ENCODE results near the gene ARL5A.
"Not testable (repeated sequence)": the region's sequence is repeated elsewhere in the genome, so short reads cannot be mapped to it uniquely, and the experiment has no call there.

GRCh38 chr2:151875631-151876030 lies 47.4 kb upstream of the ARL5A start:
- TF ChIP-seq CTCF (IDR thresholded peaks at IDR 0.05; ENCODE audit: low read length); EZH2phosphoT487 (IDR thresholded peaks at IDR 0.05; ENCODE audit: low read length); EZH2 (optimal IDR thresholded peaks at IDR 0.05; ENCODE audit: low read depth, low read length): not testable (repeated sequence)
